ENCODE data around the gene OR5K2.

Gene OR5K2

GRCh38 chr3:98525494-98525893 lies 28.0 kb downstream of the OR5K2 start:
- no peak for DNase-seq

DNA sequence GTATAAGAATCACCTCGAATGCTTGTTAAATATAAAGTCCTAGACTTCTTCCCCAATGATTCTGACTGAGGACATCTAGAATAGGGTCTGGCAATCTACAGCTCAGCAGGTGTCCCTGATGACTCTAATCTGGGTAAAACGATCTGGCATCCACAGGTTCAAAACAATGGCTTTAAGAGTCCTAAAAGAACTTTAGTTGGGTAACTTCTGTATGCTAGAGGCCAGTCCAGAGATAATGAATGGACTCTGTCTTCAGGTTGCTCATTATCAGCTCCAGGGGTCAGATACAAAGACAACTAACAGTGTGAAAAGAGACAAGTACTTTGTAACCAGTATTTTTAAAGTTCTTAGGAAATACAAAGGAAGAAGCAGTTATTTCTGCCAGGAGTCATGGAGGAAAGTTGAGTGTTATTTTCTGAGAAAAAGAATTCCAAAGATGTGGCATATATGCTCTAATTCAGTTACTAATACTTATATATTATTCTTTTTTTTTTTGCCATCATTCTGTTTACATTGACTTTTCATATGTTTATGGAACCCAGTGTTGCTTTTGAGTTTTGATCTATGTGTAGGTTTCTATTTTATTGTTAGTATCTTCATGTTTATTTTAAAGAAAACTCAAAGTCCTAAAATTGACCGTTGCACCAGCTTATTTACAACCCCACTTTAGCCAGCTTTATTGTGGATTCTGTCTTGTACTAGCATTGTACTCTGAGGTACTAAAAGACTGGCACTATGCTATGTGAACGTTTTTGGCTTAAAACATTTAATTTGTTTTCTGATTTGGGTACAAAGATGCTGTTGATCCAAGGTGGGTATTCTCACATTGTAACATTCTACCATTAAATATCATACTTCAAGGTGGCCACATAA lies 31.2 kb downstream of the OR5K2 start:
- no peak for DNase-seq

- DNase-seq = no peak
Observed at GRCh38 chr3:98529856-98530459, 32.5 kb downstream of the OR5K2 start.

- no peak for DNase-seq
Observed at GRCh38 chr3:98530676-98531075, 33.2 kb downstream of the OR5K2 start.

DNA sequence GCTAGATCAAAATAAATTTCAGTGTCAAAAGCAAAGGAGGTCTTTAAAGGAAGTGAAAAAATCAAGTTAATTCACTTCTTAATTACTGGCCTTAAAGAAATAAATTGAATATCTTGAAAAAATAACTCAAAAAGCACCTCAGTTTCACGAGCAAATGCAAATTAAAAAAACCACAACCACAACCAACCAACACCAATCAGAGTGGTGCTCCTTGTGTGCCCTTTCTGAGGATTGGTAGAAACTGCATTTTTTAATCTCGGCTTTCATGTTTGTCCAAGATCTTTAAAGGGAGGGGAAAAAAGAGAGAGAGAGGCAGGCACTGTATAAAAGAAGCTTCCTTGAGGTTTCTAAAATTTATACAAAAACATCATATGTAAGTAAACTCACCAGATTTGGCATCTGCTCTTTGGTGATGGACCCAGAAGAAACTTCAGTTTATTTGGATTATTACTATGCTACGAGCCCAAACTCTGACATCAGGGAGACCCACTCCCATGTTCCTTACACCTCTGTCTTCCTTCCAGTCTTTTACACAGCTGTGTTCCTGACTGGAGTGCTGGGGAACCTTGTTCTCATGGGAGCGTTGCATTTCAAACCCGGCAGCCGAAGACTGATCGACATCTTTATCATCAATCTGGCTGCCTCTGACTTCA lies 34.3 kb downstream of the OR5K2 start, which contains the start of gene GPR15:
TSS of gene GPR15 (plus strand) at position 357 of the 653 bp plus-strand sequence. CDS start at position 413, 56 bp downstream.
- DNase-seq = no peak

- no peak for DNase-seq
Observed at GRCh38 chr3:98532275-98532637, 34.8 kb downstream of the OR5K2 start.

DNA sequence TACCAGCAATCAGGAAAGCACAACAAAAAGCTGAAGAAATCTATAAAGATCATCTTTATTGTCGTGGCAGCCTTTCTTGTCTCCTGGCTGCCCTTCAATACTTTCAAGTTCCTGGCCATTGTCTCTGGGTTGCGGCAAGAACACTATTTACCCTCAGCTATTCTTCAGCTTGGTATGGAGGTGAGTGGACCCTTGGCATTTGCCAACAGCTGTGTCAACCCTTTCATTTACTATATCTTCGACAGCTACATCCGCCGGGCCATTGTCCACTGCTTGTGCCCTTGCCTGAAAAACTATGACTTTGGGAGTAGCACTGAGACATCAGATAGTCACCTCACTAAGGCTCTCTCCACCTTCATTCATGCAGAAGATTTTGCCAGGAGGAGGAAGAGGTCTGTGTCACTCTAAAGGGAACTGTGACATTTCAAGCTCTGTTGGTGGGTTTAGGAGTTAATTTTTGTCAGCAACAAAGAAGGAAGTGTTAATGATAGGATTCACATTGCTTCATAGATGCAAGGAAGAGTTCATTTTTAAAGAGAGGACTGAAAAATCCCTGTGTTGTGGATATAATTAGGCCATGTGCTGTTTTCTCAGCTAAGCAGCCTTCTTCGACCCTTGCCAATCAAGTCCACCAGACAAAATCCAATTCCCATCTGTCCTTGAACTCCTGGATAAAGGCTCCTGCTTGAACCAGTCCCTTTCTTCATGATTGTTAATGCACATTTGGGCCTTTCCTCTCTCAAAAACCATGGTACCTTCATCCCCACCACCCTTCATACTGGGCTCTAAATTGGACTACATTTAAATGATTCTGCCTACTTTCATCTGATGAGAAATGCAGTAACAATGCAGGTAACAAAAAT lies 35.5 kb downstream of the OR5K2 start:
- DNase-seq = no peak

- no peak for DNase-seq
Observed at GRCh38 chr3:98534168-98534567, 36.7 kb downstream of the OR5K2 start.

GRCh38 chr3:98534734-98535133 lies 37.3 kb downstream of the OR5K2 start:
- DNase-seq = no peak

DNA sequence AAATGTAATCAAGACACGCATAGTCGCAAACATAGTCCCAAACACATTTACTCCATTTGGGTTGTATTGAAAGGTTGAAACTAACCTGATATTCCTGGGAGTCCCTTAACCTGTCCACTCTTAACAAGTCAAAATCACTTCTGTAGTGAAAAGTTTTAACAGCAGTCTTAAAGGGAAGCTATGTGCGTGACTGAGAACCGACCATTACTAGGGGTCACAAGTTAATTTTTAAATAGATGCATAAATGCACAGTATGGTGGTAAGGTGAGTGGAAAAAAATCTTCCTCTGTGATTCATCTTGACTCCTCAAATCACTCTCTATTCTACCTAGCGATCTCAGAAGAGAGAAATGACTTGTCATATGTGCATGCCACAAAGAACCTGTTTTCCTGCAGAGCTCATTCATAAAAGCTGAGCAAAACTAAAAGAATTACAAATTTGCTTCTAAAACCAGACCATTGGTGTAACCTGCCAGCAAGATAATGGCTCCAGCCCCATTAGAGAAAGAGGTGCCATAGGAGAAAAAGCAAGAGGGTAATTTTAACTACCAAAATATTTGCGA lies 39.1 kb downstream of the OR5K2 start:
- no peak for DNase-seq

GRCh38 chr3:98540346-98540745 lies 42.9 kb downstream of the OR5K2 start:
- no peak for DNase-seq

DNA sequence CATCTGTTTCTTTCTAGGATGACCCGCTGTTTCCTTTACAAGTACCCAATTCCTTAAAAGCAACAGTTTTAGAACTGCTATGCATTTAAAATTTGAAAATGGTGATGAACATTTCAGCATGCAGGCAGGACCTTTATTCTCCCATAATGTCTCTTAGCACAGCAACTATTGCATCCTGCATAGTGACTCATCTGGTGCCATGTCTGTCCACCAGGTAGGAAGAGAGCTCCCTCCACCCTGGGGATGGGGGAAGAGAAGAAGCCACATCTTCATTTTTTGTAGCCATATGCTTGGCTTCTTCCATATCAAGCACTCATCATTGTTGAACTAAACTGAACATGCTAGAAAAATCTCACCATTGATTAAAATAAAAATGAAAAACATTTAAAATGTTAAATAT lies 44.2 kb downstream of the OR5K2 start:
- DNase-seq = no peak

DNA sequence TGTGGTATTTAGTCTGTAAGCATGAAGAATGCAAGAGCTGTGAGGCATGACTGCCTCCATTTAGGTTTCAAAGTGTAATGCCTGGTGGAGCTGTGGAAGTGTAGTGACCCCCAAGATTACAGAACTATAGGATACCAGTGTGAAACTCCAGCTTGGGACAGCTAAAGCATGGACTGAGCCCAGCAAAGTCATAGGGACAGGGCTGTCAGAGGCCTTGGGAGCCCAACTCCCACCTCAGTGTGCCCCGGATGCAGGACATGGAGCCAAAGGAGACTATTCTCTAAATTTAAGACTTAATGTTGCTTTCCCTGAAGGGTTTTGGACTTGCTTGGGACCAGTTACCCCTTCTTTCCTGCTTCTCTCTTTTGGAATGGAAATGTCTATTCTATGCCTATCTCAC lies 45.1 kb downstream of the OR5K2 start:
- no peak for DNase-seq

- DNase-seq = no peak
Observed at GRCh38 chr3:98545940-98546339, 48.5 kb downstream of the OR5K2 start.
